C4-2B (cell line): ENCODE data around the gene UGT2B11.
"Not testable (repeated sequence)": the region's sequence is repeated elsewhere in the genome, so short reads cannot be mapped to it uniquely, and the experiment has no call there.

ENCODE experiments used
- H3K27ac ChIP-seq: fragments of 450-650 bp; 2 replicates; pipeline ENCODE4 v1.5.1; 2017
- ZFX ChIP-seq: fragments of 450-650 bp; IDR thresholded peaks from 2 replicates; pipeline ENCODE4 v1.6.1; 2017
- TF ChIP-seq, protein P1 (sequence below): fragments of 450-650 bp; conservative IDR thresholded peaks from 2 replicates; pipeline ENCODE4 v1.5.1; 2017; ENCODE audit warnings: mild to moderate bottlenecking

The UGT2B11 gene

DNA sequence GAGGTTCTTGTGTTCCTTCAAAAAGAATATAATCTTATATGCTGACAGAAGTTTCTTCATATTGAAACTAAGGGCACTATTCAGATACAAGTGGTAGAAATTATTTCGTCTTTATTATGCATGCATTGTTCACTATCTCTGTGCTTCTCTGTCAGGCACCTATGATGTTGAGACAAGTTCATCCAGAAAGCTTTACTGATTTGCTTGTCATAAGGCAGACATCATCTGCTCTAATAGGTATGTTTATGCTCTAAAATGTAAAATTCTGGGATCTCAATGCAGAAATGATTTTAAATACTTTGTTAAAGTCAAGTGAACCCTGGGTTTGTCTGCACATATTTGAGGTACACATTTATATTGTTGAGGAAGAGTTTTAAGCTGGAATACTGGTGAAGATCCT lies 3.6 kb downstream of the UGT2B11 start:
- TF ChIP-seq, protein P1, sequence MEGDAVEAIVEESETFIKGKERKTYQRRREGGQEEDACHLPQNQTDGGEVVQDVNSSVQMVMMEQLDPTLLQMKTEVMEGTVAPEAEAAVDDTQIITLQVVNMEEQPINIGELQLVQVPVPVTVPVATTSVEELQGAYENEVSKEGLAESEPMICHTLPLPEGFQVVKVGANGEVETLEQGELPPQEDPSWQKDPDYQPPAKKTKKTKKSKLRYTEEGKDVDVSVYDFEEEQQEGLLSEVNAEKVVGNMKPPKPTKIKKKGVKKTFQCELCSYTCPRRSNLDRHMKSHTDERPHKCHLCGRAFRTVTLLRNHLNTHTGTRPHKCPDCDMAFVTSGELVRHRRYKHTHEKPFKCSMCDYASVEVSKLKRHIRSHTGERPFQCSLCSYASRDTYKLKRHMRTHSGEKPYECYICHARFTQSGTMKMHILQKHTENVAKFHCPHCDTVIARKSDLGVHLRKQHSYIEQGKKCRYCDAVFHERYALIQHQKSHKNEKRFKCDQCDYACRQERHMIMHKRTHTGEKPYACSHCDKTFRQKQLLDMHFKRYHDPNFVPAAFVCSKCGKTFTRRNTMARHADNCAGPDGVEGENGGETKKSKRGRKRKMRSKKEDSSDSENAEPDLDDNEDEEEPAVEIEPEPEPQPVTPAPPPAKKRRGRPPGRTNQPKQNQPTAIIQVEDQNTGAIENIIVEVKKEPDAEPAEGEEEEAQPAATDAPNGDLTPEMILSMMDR = no peak
- no peak for TF ChIP-seq ZFX
- no peak overlapping the region for H3K27ac ChIP-seq

DNA sequence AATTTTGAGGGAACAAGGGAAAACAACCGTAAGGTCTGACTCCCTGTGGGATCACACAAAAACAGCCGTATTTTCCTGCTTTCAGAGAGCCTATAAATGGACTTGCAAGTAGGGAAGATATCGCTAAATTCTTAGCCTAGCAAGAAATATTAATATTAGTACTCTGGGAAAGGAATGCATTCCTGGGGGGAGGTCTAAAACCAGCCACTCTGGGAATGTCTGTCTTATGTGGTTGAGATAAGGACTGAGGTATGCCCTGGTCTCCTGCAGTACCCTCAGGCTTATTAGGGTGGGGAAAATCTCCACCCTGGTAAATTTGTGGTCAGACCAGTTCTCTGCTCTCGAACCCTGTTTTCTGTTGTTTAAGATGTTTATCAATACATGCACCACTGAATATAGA lies 16.0 kb downstream of the UGT2B11 start:
- H3K27ac ChIP-seq = not testable (repeated sequence)

DNA sequence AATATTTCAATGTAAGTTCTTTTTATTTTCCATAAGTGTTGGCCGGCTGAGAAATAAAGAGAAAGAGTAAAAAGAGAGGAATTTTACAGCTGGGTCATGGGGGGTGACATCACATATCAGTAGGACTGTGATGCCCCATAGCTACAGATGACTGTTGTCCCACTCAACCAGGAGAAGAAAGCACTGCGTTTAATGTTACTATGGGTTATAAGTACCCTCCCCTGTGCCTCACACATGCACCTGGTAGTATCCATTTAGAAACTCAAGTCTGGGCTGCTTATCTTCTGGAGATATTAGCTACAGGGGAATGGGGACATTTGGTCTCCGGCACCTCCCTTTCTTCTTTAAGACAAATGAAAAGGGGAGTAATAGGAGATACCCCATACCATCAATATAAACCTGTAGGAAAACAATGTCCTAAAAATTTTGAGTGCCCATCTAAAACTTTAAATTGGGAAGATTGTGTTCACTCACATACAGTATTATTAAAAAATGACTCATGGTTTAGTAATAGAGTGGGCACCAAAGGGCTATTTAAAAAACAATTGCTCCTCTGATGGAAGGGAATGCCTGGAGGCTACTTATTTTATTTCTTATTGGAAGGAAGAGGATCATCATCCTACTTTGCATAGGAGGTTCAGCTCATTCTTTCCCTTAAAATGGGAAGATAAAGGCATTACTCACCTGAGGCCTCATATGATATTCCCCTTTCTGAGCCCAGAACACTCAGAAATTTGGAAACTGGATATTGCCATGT lies 18.2 kb downstream of the UGT2B11 start:
- TF ChIP-seq, protein P1 = no peak
- no peak for TF ChIP-seq ZFX
- no peak overlapping the region for H3K27ac ChIP-seq

DNA sequence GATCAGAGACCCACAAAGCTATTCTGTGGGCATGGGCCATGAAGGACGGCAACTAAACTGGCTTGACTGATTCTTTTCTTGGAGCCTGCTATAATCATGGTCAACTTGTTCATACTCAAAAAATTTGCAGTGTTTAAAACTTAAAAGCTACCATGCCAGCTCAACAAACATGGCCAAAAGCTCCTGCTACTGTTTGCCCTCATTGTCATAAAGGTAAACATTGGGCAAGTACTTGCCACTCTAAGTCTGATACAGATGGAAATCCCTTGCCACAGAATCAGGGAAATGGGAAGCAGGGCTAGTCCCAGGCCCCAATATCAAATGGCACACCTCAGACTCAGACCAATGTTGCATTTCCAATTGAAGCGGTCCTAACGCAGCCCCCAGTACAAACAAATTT lies 20.4 kb downstream of the UGT2B11 start:
- no peak overlapping the region; the same call in 1 of the 2 replicates for H3K27ac ChIP-seq
- no peak for TF ChIP-seq ZFX
- TF ChIP-seq, protein P1 = no peak

DNA sequence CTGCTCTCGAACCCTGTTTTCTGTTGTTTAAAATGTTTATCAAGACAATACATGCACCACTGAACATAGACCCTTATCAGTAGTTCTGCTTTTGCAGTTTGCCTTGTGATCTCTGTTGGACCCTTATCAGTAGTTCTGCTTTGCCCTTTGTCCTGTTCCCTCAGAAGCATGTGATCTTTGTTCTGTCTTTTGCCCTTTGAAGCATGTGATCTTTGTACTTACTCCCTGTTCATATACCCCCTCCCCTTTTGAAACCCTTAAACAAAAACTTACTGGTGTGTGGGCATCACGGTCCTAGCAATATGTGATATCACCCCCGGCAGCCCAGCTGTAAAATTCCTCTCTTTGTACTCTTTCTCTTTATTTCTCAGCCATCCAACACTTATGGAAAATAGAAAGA lies 22.6 kb downstream of the UGT2B11 start:
- not testable (repeated sequence) for H3K27ac ChIP-seq

DNA sequence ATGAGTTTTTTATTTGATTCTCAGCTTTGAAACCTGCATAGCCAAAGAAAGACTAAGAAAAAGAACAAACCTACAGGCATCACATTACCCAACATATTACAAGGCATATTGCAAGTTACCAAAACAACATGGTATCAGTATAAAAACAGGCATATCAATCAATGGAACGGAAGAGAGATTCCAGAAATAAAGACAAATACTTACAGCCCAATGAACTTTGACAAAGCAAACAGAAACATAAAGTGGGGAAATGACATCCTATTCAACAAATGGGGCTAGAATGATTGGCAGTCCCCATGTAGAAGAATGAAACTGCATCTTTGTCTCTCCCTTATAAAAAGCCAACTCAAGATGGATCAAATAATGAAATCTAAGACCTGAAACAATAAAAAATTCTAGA lies 23.9 kb downstream of the UGT2B11 start:
- not testable (repeated sequence) for H3K27ac ChIP-seq

DNA sequence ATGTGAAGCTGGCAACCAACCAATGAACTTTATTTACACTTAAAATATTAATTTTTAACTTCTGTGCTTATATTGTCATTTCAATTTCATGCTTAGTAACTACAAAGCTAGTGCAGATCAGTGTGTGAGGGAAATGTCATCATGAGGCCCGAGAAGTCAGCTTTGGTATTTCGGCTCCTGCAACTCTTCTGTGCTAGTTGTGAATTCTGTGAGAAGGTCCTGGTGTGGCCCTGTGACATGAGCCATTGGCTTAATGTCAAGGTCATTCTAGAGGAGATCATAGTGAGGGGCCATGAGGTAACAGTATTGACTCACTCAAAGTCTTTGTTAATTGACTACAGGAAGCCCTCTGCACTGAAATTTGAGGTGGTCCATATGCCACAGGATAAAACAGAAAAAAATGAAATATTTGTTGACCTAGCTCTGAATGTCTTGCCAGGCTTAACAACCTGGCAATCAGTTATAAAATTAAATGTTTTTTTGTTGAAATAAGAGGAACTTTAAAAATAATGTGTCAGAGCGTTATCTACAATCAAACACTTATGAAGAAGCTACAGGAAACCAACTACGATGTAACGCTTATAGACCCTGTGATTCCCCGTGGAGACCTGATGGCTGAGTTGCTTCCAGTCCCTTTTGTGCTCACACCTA lies 32.9 kb downstream of the UGT2B11 start:
- H3K27ac ChIP-seq = not testable (repeated sequence)

DNA sequence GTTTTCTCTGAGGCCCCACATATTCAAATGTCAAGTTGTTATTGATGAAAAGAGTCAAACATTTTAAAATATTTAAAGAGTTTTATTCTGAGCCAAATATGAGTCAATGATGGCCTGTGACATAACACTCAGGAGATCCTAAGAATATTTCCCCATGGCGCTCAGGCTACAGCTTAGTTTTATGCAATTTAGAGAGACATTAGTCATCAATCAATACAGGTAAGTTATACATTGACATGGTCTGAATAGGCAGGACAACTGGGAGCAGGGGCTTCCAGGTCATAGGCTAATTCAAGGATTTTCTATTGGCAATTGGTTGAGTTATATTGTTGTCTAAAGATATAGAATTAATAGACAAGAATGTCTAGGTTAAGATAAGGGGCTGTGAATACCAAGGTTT lies 34.7 kb downstream of the UGT2B11 start:
- H3K27ac ChIP-seq = not testable (repeated sequence)

DNA sequence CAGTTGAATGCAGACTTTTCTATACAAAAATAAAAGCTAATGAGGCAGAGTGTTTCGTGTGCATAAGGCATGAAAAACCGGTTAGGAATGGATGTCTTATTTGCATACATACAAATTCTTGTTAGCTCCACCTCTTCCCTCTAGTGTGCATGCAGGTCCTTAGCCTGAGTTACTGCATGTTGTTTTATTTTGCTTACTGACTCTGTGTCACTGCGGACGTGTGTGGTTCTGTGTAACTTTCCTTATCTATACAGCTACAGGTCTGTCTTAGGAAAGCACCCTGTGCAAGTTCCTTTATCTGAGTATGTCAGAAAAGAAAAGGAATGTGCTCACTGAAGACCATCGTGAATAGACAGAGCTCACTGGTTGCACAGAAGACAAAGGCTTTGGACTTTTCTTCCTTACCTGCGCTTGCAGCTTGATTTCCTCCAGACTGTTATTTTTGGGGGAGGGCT lies 35.8 kb downstream of the UGT2B11 start:
- not testable (repeated sequence) for H3K27ac ChIP-seq

DNA sequence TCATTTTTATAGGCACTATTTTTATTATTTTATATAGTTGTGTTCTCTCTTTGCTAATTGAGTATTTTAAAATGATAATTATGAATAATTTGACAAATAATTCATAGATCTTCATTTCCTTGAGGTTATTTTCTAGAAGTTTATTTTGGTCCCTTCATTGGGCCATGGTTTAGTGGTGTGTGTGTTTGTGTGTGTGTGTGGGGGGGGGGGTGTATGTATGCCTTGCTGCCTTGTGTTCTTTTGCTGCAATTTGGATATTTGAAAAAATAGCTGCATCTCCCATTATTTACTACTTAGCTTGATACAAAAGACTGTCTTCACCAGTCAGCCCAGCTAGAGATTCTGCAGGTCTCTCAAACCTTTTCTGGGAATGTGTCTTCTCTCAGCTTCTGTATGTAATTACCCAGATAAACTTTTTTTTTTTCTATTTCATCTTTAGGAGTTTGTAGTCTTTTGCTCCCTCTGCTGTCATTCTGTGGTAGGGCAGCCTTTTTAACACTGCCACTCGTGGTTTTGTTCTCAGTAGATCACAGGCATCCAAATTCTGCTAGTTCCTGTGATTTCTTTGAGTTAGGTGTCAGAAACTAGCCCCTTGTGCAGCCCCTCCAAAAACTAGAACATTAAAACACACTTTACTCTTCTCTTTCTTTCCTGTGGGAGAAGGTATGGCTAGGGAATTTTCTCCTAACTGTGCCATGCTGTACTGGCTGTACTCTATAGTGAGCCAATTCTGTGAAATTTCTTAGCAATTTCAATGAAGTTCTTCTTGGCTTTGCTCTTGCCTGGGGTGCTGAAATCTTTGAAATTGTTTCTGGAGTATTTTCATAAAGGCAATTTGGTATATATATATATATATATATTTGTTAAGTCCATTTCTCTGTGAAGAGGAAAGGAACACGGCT lies 44.1 kb downstream of the UGT2B11 start:
- not testable (repeated sequence) for H3K27ac ChIP-seq
- TF ChIP-seq, protein P1 = peak; percentile 52

DNA sequence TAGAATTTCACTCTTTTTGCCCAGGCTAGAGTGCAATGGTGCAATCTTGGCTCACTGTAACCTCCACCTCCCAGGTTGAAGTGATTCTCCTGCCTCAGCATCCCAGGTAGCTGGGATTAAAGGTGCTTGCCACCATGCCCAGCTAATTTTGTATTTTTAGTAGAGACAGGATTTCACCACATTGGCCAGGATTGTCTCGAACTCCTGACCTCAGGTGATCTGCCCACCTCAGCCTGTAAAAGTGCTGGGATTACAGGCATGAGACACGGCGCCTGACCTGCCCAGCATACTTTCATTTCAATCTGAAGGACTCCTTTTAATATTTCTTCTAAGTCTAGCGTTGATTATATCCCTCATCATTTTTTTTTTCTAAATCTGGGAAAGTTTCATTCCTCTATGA lies 45.4 kb downstream of the UGT2B11 start:
- H3K27ac ChIP-seq = not testable (repeated sequence)
